ENCODE data around the gene BEGAIN. TPM values are rescaled to one million over a fixed set of nuclear protein-coding genes. Genes with fewer than 3 reads are reported as not detected.

BEGAIN gene
- total and polyA plus RNA-seq, 2 experiments from 2014 or later, result 1.4 to 2.5 TPM

DNA sequence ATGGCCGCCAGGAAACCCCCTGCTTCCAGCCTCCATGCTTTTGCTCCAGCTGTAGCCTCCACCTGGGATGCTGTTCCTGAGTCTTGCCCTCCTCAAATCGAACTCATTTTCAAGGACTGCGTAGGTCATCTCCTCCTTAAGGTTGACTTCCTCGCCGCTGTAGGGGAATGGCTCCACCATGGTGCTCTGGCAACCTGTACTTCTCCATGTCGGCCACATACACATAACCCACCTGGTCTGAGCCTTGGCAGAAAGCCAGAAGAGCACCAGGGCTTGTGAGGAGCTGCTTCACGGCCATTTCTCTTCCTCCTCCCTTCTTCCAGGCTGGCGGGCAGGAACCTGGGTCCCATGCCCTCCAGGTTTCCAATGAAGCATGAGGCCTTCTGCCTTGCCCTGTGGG lies 36.7 kb upstream of the BEGAIN start:
- Histone ChIP-seq H3K9me3 (ENCODE audit: low read depth) (no peaks in the 10 kb centered on the region), H4K20me1 (ENCODE audit: insufficient read depth, poor library complexity, severe bottlenecking) (no peaks in the 10 kb centered on the region), H3K36me3 (replicated peaks; ENCODE audit: insufficient read depth, low read depth) (no peaks in the 10 kb centered on the region), H3K79me2 (no peaks in the 10 kb centered on the region), H3K27me3 (no peaks in the 10 kb centered on the region), H3K9me2 (replicated peaks; ENCODE audit: insufficient read depth) (no peaks in the 10 kb centered on the region), H3K4me2 (no peak overlapping the region), H3K4me1 (ENCODE audit: insufficient read depth) (no peaks in the 10 kb centered on the region), H3K4me3 (no peak overlapping the region), H2AFZ (no peak overlapping the region), H3K27ac (no peak overlapping the region)
- DNase-seq (ENCODE audit: low spot score), result no peak
- 89% methylated on average over 8 of the region's 8 CpGs for WGBS (ENCODE audit: low lambda C conversion rate, missing lambda C conversion rate)
- TF ChIP-seq EZH2phosphoT487 (IDR thresholded peaks at IDR 0.05; ENCODE audit: low read depth, severe bottlenecking, unreplicated experiment) (no peak), EZH2 (IDR thresholded peaks at IDR 0.05; ENCODE audit: borderline replicate concordance) (no peak)
- TF ChIP-seq, protein P1, sequence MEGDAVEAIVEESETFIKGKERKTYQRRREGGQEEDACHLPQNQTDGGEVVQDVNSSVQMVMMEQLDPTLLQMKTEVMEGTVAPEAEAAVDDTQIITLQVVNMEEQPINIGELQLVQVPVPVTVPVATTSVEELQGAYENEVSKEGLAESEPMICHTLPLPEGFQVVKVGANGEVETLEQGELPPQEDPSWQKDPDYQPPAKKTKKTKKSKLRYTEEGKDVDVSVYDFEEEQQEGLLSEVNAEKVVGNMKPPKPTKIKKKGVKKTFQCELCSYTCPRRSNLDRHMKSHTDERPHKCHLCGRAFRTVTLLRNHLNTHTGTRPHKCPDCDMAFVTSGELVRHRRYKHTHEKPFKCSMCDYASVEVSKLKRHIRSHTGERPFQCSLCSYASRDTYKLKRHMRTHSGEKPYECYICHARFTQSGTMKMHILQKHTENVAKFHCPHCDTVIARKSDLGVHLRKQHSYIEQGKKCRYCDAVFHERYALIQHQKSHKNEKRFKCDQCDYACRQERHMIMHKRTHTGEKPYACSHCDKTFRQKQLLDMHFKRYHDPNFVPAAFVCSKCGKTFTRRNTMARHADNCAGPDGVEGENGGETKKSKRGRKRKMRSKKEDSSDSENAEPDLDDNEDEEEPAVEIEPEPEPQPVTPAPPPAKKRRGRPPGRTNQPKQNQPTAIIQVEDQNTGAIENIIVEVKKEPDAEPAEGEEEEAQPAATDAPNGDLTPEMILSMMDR (IDR thresholded peaks at IDR 0.05; ENCODE audit: poor library complexity), result no peak

DNA sequence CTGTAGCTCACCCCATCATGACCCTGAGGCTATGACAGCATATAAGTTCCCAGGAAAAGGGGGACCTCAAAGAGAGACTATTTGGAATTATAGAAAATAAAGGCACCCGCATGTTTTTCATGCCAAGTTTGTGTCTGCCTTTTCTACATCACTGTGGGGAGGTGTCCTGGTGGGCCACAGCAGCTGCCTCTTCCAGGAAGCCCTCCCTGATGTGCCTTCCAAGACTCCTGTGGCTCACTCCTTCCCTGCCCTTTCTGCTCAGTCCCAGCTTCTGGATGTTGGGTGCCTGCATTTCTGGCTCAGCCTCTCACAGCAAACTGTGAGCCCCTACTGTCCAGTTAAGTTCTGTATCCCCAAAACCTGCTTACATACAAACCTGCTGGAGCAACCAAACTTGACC lies 36.3 kb upstream of the BEGAIN start:
- Histone ChIP-seq H3K27ac (no peak overlapping the region), H3K9me3 (ENCODE audit: low read depth) (no peaks in the 10 kb centered on the region), H3K79me2 (no peaks in the 10 kb centered on the region), H4K20me1 (ENCODE audit: insufficient read depth, poor library complexity, severe bottlenecking) (no peaks in the 10 kb centered on the region), H3K9me2 (replicated peaks; ENCODE audit: insufficient read depth) (no peaks in the 10 kb centered on the region), H3K27me3 (no peaks in the 10 kb centered on the region), H3K4me3 (no peak overlapping the region), H2AFZ (no peak overlapping the region), H3K4me1 (ENCODE audit: insufficient read depth) (peaks cover 2% of the 10 kb centered on the region), H3K4me2 (no peak overlapping the region), H3K36me3 (replicated peaks; ENCODE audit: insufficient read depth, low read depth) (no peaks in the 10 kb centered on the region)
- whole genome bisulfite sequencing (ENCODE audit: low lambda C conversion rate, missing lambda C conversion rate), result 95% methylated on average over 1 of the region's 1 CpG
- TF ChIP-seq, protein P1 (IDR thresholded peaks at IDR 0.05; ENCODE audit: poor library complexity), result no peak
- no peak for DNase-seq (ENCODE audit: low spot score)

DNA sequence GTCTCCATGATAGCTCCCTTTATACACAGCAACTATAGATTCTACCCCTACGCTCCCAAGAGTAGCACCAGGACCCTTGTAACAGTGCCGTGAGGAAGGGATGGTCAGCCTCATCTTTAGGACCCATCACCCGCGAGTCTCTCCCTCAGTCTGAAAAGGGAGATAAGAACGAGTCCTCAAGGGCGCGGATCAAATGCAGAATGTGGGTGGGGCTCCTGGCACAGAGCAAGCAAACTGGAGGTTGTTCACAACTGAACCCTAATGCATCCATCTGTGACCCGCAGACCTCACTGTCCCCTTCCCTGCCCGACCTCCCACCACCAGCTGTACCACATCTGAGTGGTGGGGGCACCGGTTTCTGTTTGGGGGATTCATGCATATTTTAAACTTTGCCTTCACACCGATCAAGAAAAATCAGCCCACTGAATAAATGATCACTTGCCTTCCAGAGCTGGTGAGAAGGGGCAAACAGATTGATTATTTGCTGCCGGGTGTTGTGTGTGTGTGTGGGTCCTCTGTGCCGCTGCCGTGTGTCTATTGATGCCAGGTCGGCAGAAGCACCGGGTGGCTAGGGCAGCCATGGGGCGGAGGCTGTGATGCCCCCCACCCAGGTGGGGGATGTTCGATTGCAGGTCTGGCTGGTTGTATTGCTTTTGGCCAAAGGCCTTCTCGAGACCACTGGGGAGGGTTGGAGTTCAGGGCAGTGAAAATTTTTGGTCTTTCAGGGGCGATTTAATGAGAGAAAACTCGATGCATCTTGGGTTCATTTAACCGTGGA lies 35.7 kb upstream of the BEGAIN start:
- Histone ChIP-seq H3K4me2 (no peak overlapping the region), H3K9me3 (ENCODE audit: low read depth) (no peaks in the 10 kb centered on the region), H3K4me1 (ENCODE audit: insufficient read depth) (peaks cover 5% of the 10 kb centered on the region), H3K9me2 (replicated peaks; ENCODE audit: insufficient read depth) (no peaks in the 10 kb centered on the region), H3K36me3 (replicated peaks; ENCODE audit: insufficient read depth, low read depth) (no peaks in the 10 kb centered on the region), H2AFZ (no peak overlapping the region), H3K27ac (no peak overlapping the region), H3K79me2 (no peaks in the 10 kb centered on the region), H3K4me3 (no peak overlapping the region), H3K27me3 (no peaks in the 10 kb centered on the region), H4K20me1 (ENCODE audit: insufficient read depth, poor library complexity, severe bottlenecking) (no peaks in the 10 kb centered on the region)
- WGBS (ENCODE audit: low lambda C conversion rate, missing lambda C conversion rate), result 87% methylated on average over 22 of the region's 22 CpGs
- no peak for DNase-seq (ENCODE audit: low spot score)
- TF ChIP-seq EZH2phosphoT487 (IDR thresholded peaks at IDR 0.05; ENCODE audit: low read depth, severe bottlenecking, unreplicated experiment), result no peak
- TF ChIP-seq EZH2 (IDR thresholded peaks at IDR 0.05; ENCODE audit: borderline replicate concordance), result no peak
- TF ChIP-seq, protein P1 (IDR thresholded peaks at IDR 0.05; ENCODE audit: poor library complexity), result no peak

All from hepatocyte (in vitro differentiated cells).